Hindlimb muscle (tissue), 1 donor: ENCODE data around the gene TRIM8. TPM values are rescaled to one million over a fixed set of nuclear protein-coding genes. Genes with fewer than 3 reads are reported as not detected.
"Not testable (repeated sequence)": the region's sequence is repeated elsewhere in the genome, so short reads cannot be mapped to it uniquely, and the experiment has no call there.

Source experiments
- DNase-seq: peaks from one replicate; pipeline ENCODE4 v3.0.0-alpha.2; 2013
- polyA plus RNA-seq: library from polyadenylated mRNA; unstranded; fragments of 120-200 nt; gene quantifications from one replicate; pipeline ENCODE4 v1.2.1, GENCODE V29; 2013; ENCODE audit not compliant: insufficient read length

The TRIM8 gene
- polyA plus RNA-seq, 1 donor = 97.5 TPM

- no peak for DNase-seq
Observed at GRCh38 chr10:102670871-102671434, 26.7 kb downstream of the TRIM8 start.

GRCh38 chr10:102673236-102673818 lies 29.0 kb downstream of the TRIM8 start:
- no peak for DNase-seq

GRCh38 chr10:102673819-102674511 lies 29.7 kb downstream of the TRIM8 start:
- DNase-seq = no peak

DNA sequence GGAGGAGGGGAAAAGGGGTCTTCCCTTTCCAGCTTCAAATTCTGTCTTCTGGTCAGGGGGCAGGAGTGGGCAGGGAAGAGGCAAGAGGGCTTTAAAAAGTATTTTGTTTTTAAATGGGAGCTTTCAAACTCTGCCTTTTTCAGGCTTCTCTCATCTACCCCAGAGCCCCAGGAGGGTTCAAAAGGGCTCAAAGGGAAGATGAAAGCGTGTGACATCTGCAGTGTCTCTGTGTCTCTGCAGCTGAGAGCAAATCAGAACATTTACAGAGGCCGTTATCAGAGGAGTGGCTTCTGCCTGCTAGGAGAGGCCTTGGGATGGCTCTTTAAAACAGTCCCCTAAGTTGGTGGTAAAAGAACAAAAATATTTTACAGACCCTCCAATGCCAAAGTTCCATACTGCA lies 30.3 kb downstream of the TRIM8 start:
- DNase-seq = no peak

DNA sequence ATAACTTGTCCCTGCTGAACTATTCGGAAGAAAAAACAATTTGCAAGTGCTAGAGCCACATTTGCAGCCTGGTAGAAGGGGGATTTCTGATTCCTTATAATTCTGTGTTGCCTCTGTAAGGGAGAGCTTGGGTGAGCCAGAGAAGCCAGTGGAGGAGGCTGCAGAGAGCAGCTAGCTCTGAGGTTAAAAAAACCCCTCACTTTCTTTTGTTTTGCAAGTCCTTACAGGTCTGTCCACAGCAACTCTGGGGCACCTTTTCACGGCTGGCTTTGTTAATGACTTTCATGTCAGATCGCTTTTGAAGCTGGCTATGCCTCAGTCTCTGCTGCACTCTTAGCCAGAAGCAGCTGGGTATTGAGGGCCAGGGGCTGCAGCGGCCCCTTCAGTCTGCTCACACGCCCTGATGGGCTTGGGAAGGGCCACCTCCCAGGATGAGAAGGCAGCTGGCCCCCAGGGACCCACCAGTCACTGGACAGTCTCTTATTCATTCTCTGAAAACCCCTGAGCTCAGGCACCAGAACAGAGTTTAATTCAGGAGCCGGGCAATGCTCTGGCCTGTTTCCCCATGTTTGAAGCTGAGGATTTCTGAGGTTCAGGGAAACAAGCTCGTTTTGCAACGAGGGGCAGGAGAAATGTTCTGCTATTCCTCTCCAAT lies 30.9 kb downstream of the TRIM8 start:
- no peak for DNase-seq

- DNase-seq = no peak
Observed at GRCh38 chr10:102675666-102676533, 31.6 kb downstream of the TRIM8 start.

GRCh38 chr10:102676534-102677315 lies 32.4 kb downstream of the TRIM8 start:
- no peak for DNase-seq

- no peak for DNase-seq
Observed at GRCh38 chr10:102677331-102678067, 33.2 kb downstream of the TRIM8 start.

- no peak for DNase-seq
Observed at GRCh38 chr10:102678068-102678400, 33.8 kb downstream of the TRIM8 start.

- peak; percentile 51 for DNase-seq
Observed at GRCh38 chr10:102678842-102679289, 34.6 kb downstream of the TRIM8 start.

GRCh38 chr10:102679596-102679995 lies 35.3 kb downstream of the TRIM8 start:
- DNase-seq = no peak

DNA sequence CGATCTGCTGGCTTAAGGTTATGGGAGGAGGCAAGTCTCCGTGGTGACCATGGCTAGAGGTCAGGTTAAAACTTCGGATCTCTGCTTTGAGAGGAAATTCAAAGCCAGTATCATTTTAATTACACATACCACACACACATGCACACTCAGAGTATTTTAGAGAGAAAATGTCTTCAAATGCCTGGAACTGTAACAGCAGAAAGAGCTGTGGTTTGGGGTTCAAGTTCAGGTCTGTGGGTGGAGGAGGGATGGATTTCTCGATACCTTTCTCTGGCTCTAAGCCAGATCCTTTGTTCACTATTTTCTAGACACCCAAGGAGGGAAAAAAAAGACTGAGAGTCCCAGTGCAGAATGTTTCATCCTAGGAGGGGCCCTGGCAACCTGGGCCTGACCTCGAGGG lies 37.4 kb downstream of the TRIM8 start:
- DNase-seq = no peak

DNA sequence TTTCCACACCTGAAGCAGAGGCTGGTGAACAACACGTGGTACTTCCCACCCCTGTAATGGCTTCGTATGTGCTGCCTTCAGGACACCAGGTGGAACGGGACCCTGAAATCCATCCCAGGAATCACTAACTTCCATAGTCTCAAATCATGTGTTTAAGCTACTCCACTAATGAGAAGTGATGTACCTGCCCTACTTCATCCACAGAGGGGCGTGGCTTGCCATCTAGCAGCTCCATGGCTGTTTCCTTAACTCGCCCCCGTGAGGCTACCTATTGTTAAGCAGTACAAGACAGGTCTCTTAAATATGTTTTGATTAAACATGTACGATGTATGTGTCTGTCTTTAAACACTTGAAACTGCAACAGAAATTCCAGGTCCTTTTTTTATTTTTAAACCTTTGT lies 38.1 kb downstream of the TRIM8 start:
- no peak for DNase-seq

- DNase-seq = no peak
Observed at GRCh38 chr10:102682981-102683380, 38.7 kb downstream of the TRIM8 start.

DNA sequence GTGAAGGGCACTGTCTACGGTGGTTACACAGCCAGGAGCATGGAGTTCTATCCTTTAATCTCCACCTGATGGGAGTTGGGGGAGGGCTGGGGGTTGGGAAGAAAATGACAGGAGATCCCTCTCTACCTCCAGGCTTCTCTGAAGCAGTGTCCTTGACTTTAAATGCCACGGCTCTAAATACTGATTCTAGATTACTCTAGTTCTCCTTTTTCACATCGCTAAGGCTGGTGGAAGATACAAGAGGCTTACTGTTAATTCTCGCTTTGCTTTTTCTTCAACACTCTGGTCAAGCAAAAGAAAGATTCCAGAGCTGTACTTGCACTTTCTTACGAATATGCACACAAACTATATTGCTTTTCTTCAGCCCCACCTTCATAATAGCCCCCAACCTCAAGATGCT lies 39.5 kb downstream of the TRIM8 start:
- no peak for DNase-seq

- DNase-seq = no peak
Observed at GRCh38 chr10:102691285-102692066, 47.2 kb downstream of the TRIM8 start.

DNA sequence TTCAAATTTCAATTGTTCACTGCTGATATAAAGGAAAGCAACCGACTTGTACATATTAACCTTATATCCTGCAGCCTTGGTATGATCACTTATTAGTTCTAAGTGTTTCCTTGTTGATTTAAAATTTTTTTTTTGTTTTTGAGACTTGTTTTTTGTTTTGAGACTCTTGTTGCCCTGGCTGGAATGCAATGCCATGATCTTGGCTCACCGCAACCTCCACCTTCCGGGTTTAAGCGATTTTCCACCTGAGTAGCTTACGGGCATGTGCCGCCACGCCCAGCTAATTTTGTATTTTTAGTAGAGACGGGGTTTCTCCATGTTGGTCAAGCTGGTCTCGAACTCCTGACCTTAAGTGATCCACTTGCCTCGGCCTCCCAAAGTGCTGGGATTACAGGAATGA lies 51.1 kb downstream of the TRIM8 start:
- not testable (repeated sequence) for DNase-seq

GRCh38 chr10:102696736-102697135 lies 52.5 kb downstream of the TRIM8 start:
- no peak for DNase-seq

GRCh38 chr10:102698894-102699293 lies 54.6 kb downstream of the TRIM8 start:
- DNase-seq = no peak

GRCh38 chr10:102701272-102701671 lies 57.0 kb downstream of the TRIM8 start:
- DNase-seq = no peak
